ENCODE results near the gene TBRG1.

GRCh38 chr11:124648610-124649009, 25.9 kb downstream of the TBRG1 start:
- TF ChIP-seq CHD1 (IDR thresholded peaks at IDR 0.05; ENCODE audit: low read depth, low read length) (no peak), TEAD4 (IDR thresholded peaks at IDR 0.05; ENCODE audit: low read depth, low read length) (no peak), CTCF (IDR thresholded peaks at IDR 0.05; ENCODE audit: control extremely low read depth in 1 of 3, insufficient read depth in 1 of 3, low read depth in 1 of 3, low read length in 3 of 3) (no peak), ATF3 (IDR thresholded peaks at IDR 0.05; ENCODE audit: insufficient read depth, low read depth, low read length) (no peak), POLR2A (IDR thresholded peaks at IDR 0.05; ENCODE audit: control extremely low read depth in 1 of 2, low read depth in 2 of 2, low read length in 2 of 2) (no peak)

All from H1 (cell line).